GM12892 (cell line): Measurements from ENCODE around the gene SLC16A8.

Source experiments
- POLR2A ChIP-seq: IDR thresholded peaks from 2 replicates; pipeline ENCODE4 v1.6.1; 2011; ENCODE audit warnings: low read depth, low read length, control low read depth
- TAF1 ChIP-seq: IDR thresholded peaks from 2 replicates; pipeline ENCODE4 v1.6.1; 2011; ENCODE audit warnings: low read depth, mild to moderate bottlenecking, control low read depth, low read length, borderline replicate concordance

DNA sequence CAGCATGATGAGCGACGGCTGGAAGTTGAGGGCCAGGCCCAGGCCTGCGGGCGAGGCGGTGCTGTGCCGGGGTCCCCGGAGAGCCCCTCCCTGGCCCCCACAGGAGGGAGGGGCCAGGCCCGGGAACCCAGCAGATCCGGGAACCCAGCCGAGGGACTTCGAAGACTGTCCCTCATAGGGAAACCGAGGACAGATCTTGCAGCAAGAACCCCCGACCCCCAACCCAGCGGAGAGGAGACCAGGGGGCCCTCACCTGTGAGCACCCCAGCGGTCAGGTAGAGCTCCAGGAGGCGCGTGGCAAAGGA, 2.4 kb downstream of the SLC16A8 start:
- TF ChIP-seq TAF1 = no peak
- TF ChIP-seq POLR2A = no peak
